IPS DF 19.7 (cell line): Measurements from ENCODE around the gene LCOR.
"Not testable (repeated sequence)": the region's sequence is repeated elsewhere in the genome, so short reads cannot be mapped to it uniquely, and the experiment has no call there.

Experiments
- DNase-seq: peaks from one replicate; pipeline ENCODE4 v3.0.0-alpha.2; 2013; ENCODE audit warnings: low read depth, low spot score

The LCOR gene

GRCh38 chr10:96831867-96832720 is at the start of gene LCOR:
TSS of gene LCOR (plus strand) at chr10:96832298. CDS start at chr10:96949058, 116,760 bp downstream.
- DNase-seq = no peak

- DNase-seq = no peak
Measured at GRCh38 chr10:96784253-96784652, 47.8 kb upstream of the LCOR start.

- no peak for DNase-seq
Measured at GRCh38 chr10:96789571-96790108, 42.5 kb upstream of the LCOR start.

DNA sequence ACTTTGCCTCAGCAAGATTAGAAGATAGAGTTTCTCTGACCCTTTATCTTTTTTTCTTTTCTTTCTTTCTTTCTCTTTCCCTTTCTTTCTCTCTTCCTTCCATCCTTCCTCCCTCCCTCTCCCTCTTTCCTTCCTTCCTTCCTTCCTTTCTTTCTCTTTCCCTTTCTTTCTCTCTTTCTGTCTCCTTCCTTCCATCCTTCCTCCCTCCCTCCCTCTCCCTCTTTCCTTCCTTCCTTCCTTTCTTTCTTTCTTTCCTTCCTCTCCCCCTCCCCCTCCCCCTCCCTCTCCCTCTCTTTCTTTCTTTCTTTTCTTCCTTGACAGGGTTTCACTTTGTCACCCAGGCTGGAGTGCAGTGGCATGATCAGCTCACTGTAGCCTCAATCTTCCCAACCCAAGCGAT is 40.2 kb upstream of the LCOR start:
- DNase-seq = no peak

DNA sequence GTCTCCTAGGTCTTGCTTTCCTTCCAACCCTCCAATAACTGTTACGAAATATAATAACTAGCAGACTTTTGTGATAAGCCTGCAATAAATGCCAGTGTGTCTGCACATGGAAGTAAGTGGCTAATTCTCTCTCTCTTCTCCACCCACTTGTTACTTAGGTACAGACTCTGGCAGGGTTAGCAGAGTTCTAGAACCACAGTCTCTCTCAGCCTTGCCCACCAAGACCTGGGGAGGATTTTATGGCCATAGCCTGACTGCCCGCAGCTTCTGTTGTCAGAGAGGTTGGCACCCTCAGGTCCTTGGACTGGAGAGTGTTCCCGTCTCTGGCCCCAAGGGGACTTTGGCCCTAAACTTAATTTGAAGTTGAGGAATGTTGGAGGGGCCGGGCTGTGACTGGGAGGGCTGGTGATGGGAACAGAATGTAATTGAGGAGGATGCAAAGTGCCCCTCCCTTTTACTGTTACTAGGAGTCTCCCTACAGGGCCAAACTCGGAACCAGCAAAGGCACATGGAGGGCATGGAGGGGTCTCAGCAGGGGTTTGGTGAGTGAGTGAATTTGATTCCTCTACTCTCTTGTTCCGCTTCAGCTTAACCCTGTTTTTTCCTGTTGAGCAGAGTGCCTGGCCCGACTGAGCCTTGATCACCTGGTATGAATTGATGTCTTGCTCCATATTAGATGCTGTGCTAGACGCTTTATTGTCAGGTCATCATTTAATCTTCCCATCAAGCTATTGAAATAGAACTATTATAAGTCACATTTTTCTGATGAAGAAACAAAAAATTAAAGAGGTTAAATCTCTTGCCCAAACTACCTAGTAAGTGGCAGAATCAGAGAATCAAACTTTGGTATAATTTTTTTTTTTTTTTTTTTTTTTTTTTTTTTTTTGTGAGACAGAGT is 37.0 kb upstream of the LCOR start:
- no peak for DNase-seq

DNA sequence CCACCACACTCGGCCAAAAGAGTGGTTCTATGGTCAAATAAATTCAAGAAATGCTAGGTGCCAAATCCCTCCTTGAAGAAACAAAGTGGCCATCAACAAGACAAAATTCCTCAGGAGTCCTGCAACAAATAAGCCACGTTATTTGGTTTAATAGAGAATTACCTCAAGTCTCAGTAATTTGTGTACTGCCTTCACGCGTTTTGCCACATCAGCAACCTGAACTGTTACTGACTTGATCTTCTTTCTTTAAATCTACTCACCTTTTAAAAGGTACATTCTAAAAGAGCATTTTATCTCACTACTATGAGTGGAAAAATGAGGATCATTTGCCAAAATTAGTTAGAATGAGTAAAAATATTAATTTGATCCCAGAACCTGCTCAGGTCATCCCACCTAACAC is 34.6 kb upstream of the LCOR start:
- DNase-seq = no peak

GRCh38 chr10:96803288-96803664 is 28.8 kb upstream of the LCOR start:
- no peak for DNase-seq

DNA sequence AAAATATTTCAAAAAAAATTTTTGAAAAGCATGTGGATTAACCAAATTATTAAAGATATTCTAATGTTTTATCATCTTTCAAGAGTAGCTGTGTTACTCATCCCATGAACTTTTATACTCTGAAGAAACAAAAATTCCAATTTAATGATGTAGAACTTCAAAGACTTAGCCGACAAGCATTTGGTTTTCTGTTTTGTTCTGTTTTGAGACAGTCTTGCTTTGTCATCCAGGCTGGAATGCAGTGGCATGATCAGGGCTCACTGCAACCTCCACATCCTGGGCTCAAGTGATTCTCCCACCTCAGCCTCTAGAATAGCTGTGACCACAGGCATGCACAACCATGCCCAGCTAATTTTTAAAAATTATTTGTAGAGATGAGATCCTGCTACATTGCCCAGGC is 17.8 kb upstream of the LCOR start:
- DNase-seq = no peak

DNA sequence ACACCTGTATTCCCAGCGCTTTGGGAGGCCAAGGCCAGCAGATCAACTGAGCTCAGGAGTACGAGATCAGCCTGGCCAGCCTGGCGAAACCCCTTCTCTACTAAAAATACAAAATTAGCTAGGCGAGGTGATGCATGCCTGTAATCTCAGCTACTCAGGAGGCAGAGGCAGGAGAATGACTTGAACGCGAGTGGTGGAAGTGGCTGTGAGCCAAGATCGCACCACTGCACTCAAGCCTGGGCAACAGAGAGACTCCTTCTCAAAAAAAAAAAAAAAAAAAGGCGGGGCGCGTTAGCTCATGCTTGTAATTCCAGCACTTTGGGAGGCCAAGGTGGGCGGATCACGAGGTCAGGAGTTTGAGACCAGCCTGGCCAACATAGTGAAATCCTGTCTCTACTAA is 13.1 kb upstream of the LCOR start:
- not testable (repeated sequence) for DNase-seq

- DNase-seq = no peak
Measured at GRCh38 chr10:96820765-96821164, 11.3 kb upstream of the LCOR start.

GRCh38 chr10:96826438-96826837 is 5.7 kb upstream of the LCOR start:
- no peak for DNase-seq

GRCh38 chr10:96828609-96829008 is 3.5 kb upstream of the LCOR start:
- no peak for DNase-seq

- no peak for DNase-seq
Measured at GRCh38 chr10:96829029-96829773, 2.9 kb upstream of the LCOR start.

GRCh38 chr10:96830511-96831199 is 1.4 kb upstream of the LCOR start:
- DNase-seq = no peak

- no peak for DNase-seq
Measured at GRCh38 chr10:96831200-96831866, 765 bp upstream of the LCOR start.

DNA sequence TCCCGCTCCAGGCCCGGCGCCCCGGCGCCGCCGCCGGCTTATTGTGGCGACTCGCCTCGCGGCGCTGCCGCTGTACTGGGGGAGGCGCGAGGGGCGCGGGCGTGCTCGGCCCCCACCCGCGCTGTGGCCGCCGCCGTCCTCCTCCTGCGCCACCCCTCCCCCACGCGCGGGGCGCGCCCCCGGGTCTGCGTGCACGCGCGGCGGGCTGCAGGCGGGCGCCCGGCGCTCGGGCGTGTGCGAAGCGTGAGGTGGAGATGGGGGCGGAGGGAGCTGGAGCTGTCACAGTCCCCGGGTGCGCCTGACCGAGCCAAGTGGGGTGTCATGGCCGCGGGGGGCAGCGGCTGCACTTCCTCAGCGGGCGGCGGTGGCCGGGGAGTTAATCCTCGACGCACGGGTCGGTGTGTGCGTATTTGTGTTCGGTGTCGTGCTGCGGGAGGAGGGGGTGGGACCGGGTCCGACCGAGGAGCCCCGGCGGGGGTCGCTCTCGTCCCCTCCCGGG is 672 bp downstream of the LCOR start:
- no peak for DNase-seq

DNA sequence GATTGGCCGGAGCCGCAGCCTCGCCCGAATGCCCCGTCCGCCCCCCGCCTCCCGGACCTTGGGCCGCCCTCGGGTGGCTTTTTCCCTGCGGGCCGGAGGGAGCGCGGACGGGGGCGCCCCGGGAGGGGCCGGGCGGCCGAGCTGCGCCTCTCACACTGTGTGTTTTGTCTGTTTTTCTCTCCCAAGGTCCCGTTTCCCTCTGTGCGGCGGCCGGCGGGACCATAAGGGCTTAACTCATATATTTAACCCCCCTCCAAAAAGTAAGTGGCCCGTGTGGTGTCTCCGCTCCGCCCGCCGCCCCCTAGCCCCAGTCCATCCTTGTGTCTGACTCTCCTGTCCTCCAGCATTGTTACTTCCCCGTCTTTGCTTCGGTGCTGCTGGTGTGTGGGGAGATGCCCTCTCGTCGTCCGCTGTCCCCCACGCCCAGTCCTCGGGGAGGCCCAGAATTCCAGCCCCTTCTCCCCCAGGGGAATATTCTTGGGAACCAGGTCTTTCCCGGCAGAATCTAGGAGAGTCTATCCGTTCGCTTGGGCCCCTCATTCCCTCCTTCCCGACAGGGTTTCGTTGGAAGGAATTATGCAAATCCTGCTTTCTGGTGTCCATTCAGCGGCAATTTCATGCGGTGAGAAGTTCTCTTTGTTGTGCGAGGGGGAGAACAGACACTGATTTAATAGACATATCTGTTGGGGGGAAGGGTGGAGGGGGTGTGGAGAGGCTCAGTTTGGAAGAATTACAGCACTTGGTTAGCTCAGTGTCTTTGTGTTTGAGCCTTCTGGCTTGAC is 1.3 kb downstream of the LCOR start:
- no peak for DNase-seq

- DNase-seq = no peak
Measured at GRCh38 chr10:96834120-96834519, 2.0 kb downstream of the LCOR start.

- no peak for DNase-seq
Measured at GRCh38 chr10:96835899-96836298, 3.8 kb downstream of the LCOR start.

DNA sequence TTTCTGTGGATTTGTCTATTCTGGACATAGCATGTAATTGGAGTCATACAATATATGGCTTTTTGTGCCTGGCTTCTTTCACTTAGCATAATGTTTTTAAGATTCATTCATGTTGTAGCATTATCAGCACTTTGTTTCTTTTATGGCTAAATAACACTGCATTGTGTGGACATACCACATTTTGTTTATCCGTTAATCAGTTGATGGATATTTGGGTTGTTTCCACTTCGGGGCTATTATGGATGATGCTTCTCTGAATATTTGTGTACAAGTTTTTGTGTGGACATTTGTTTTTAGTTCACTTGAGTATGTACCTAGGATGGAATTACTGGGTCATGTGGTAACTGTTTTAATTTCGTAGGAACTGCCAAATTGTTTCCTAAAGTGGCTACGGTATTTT is 6.4 kb downstream of the LCOR start:
- DNase-seq = no peak
